ENCODE results near the gene CCDC15. TPM values are rescaled to one million over a fixed set of nuclear protein-coding genes. Genes with fewer than 3 reads are reported as not detected.

Gene CCDC15
- total RNA-seq, 6 experiments from 2014 or later, result 1.3 to 3.2 (median 2.5) TPM

DNA sequence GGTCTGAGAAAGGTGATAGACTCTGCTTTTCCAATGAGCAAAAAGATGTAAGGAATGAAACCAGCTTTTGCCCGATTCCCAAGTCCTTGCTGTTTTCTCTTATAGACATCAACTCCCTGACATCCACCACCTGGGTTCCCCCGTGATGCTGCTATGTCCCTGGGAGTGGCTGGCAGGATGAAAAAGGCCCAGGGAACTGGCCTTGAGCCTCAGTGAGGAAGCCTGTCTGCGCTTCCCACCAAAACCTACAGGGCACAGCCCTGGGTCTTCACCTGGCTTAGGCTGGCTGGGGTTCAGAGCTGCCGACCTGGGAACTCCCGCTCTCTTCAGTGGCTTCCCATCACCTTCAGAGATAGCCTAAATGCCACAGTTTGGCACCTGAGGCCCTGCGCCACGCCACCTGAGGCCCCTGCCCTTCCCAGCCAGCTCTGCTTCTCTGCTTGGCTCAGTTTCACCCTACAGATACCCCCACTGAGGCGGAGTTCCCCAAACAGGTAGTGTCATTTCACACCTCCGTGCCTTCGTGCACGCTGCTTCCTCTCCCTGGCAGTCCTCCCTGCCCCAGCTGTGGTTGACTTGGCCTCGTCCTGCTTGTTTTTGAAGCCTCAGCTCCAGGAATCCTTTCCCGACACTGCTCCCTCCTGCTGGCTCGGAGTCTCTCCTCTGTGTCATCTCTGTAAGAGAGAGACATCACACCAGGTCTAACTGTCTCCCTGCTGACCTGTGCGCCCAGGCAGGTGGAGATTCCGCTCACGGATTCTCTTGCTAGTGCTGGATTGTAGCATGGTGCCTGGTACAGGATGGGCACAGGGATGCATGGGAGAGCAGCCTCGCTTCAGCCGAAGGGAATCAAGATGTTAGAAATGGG, 119.8 kb downstream of the CCDC15 start:
- no peak overlapping the region for H3K27ac Mint-ChIP-seq
- peaks cover 47% of the 10 kb centered on the region for H3K4me1 Mint-ChIP-seq (ENCODE audit: low read depth)
- TF ChIP-seq, protein P1, sequence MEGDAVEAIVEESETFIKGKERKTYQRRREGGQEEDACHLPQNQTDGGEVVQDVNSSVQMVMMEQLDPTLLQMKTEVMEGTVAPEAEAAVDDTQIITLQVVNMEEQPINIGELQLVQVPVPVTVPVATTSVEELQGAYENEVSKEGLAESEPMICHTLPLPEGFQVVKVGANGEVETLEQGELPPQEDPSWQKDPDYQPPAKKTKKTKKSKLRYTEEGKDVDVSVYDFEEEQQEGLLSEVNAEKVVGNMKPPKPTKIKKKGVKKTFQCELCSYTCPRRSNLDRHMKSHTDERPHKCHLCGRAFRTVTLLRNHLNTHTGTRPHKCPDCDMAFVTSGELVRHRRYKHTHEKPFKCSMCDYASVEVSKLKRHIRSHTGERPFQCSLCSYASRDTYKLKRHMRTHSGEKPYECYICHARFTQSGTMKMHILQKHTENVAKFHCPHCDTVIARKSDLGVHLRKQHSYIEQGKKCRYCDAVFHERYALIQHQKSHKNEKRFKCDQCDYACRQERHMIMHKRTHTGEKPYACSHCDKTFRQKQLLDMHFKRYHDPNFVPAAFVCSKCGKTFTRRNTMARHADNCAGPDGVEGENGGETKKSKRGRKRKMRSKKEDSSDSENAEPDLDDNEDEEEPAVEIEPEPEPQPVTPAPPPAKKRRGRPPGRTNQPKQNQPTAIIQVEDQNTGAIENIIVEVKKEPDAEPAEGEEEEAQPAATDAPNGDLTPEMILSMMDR (IDR thresholded peaks at IDR 0.05), result no peak

DNA sequence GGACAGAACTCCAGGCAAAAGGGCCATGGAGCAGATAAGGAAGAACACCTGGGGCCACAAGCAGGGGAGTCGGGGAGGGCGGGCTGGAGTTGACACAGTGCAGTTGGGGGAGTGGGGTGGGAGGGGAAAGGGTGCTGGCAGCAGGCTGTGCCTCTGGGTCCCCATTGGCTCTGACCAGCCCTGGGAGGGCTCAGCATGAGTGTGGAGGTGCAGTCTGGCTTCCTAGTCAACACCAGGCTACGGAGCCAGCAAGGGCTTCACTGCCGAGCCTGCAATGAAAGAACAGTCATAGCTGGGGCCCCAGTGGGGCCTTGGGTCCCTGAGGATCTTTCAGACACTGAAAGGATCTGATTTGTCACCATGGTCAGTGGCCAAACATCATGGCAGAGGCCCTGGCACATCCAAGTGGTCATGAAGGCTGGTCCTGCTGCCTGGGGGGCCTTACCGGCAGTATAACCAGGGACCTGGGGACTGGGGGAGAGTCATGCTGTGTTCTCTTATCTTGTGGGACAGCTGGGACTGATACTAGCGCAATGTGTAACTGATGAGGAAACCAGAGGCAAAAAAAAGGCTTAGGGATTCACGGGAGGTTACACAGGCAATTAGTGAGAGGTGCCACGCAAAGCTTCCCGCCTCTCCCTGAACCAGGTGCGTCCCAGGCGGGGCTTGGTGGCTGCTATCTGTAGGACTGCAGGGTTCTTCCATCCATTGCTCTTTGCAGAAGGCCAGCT, 120.7 kb downstream of the CCDC15 start:
- no peaks in the 10 kb centered on the region for H3K36me3 Mint-ChIP-seq (ENCODE audit: low read depth)
- no peak overlapping the region for H3K4me3 Mint-ChIP-seq

More for the DNA sequence above, 119.8 kb downstream of the CCDC15 start:
- H3K36me3 Mint-ChIP-seq (ENCODE audit: low read depth), result no peaks in the 10 kb centered on the region
- DNase-seq, result no peak
- H3K9me3 Mint-ChIP-seq, result no peaks in the 10 kb centered on the region
- no peak overlapping the region for H3K4me3 Mint-ChIP-seq
- peaks cover 4% of the 10 kb centered on the region for H3K27me3 Mint-ChIP-seq (ENCODE audit: insufficient read depth)

DNA sequence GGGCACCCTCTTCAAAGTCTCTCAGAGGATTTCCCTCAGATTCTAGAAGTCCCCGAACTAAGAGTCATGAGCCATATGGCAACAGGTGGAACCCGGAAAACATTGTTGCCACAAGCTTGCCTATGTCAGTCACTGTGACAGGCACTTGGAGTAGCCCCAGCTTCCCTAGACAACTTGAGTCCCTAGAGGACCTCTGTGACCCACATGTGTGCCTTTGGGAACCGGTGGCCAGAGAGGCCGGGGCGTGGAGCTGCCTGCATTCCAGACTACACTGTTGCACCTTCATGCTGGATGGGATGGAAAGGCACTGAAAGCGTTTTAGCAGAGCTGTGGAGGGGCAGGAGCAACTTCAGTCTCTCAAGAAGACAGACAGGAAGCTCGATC, 121.2 kb downstream of the CCDC15 start:
- peaks cover 35% of the 10 kb centered on the region for H3K4me1 Mint-ChIP-seq (ENCODE audit: low read depth)
- no peak for DNase-seq
- H3K9me3 Mint-ChIP-seq, result no peaks in the 10 kb centered on the region
- TF ChIP-seq, protein P1 (IDR thresholded peaks at IDR 0.05), result no peak
- peak overlapping the region; percentile 32; the same call in 1 of the 2 replicates for H3K27ac Mint-ChIP-seq
- H3K4me3 Mint-ChIP-seq, result no peak overlapping the region
- no peaks in the 10 kb centered on the region for H3K36me3 Mint-ChIP-seq (ENCODE audit: low read depth)
- peaks cover 4% of the 10 kb centered on the region for H3K27me3 Mint-ChIP-seq (ENCODE audit: insufficient read depth)

More for the DNA sequence above, 120.7 kb downstream of the CCDC15 start:
- no peaks in the 10 kb centered on the region for H3K9me3 Mint-ChIP-seq
- H3K27ac Mint-ChIP-seq, result no peak overlapping the region
- peaks cover 4% of the 10 kb centered on the region for H3K27me3 Mint-ChIP-seq (ENCODE audit: insufficient read depth)
- TF ChIP-seq, protein P1 (IDR thresholded peaks at IDR 0.05), result no peak
- DNase-seq, result no peak
- H3K4me1 Mint-ChIP-seq (ENCODE audit: low read depth), result peaks cover 40% of the 10 kb centered on the region

DNA sequence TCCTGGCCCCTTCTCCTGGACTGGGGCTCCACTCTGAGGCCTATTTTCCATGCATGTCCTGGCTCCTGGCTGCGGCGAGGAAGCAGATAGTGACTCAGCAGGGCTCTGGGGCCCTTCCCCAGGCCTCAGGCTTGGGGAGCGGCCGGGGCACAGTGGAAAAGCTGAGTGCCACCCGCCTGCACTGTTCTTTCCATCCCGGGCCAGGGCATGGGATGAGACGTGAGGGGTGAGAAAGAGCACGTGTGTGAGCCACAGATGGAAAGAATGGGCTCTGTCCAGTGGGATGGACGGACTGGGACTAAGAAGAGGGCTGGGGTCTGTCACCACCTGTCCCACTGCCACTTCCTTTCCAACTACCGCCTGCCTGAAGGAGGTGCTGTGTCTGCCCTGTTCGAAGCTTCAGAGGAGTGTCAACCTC, 121.9 kb downstream of the CCDC15 start:
- Mint-ChIP-seq H3K36me3 (ENCODE audit: low read depth) (no peaks in the 10 kb centered on the region), H3K27me3 (ENCODE audit: insufficient read depth) (peaks cover 4% of the 10 kb centered on the region), H3K27ac (peak overlapping the region; percentile 59), H3K4me1 (ENCODE audit: low read depth) (peaks cover 28% of the 10 kb centered on the region), H3K9me3 (no peaks in the 10 kb centered on the region), H3K4me3 (no peak overlapping the region)
- DNase-seq, result no peak
- TF ChIP-seq, protein P1 (IDR thresholded peaks at IDR 0.05), result no peak; the same call in 1 of the 2 replicates

DNA sequence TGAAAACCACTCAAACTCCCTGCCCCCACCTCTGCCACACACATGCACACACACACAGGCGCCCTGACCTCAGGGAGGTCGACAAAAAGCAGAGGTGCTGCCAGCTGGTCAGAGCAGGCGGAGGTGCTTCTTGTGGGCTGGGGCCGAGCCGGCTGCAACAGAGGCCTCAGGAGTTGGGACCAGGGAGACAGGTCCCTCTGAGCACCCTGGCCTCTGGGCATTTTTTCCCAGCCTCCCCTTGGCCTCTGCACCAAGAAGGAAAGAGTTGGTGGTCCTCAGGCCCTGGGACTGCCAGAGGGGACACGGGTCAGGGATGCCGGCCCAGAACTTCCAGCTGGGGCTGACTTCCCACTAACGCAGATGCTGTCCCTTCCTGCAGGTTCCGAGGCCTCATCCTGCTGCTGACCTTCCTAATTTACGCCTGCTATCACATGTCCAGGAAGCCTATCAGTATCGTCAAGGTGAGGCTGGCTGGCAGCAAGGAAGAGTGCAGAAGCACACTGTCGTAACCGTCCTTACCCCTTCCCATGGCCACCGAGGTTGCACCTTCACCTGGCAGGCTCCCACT, 122.5 kb downstream of the CCDC15 start:
- H3K27ac Mint-ChIP-seq, result peak overlapping the region; percentile 59
- H3K36me3 Mint-ChIP-seq (ENCODE audit: low read depth), result no peaks in the 10 kb centered on the region
- H3K4me1 Mint-ChIP-seq (ENCODE audit: low read depth), result peaks cover 22% of the 10 kb centered on the region
- DNase-seq, result no peak
- TF ChIP-seq, protein P1 (IDR thresholded peaks at IDR 0.05), result no peak
- H3K4me3 Mint-ChIP-seq, result no peak overlapping the region
- peaks cover 4% of the 10 kb centered on the region for H3K27me3 Mint-ChIP-seq (ENCODE audit: insufficient read depth)
- no peaks in the 10 kb centered on the region for H3K9me3 Mint-ChIP-seq

Measured in HFFc6 (cell line).